Activated CD4-positive, CD25-positive, alpha-beta regulatory T cell treated with anti-CD3 and anti-CD28 coated beads, Interleukin-2, amount 50 U/mL, for 16 hours (primary cell): Measurements from ENCODE around the gene PTPRE.

Experiments
- DNase-seq: peaks from one replicate; pipeline ENCODE4 v3.0.0-alpha.2; 2020; ENCODE audit warnings: low read depth, low spot score

Gene PTPRE

DNA sequence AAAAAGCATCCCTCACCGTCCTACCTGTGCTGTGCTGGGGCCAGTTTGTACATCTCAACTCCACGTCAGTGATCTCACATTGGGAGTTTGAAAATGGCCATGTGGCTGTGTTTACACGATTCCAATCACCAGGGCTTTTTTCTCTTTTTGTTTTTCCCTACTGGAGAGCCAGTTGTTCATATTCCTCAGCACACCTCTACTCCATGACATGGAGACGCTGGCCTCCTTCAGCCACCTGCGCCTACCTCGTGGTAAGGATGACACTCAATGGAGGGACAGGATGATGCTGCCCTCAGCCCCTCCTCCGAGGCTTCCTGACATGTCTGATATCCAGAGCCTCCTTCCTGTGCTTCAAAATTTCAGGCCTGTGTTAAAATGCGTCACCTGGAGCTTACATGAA is 24.5 kb upstream of the PTPRE start:
- DNase-seq, result no peak

- no peak for DNase-seq
These were observed 24.0 kb upstream of the PTPRE start for GRCh38 chr10:127882801-127883459.

GRCh38 chr10:127883516-127883915 is 23.4 kb upstream of the PTPRE start:
- no peak for DNase-seq

- no peak for DNase-seq
These were observed 22.4 kb upstream of the PTPRE start for GRCh38 chr10:127884501-127884900.

- no peak for DNase-seq
These were observed 20.4 kb upstream of the PTPRE start for GRCh38 chr10:127886371-127887051.

GRCh38 chr10:127887541-127888415 is 19.1 kb upstream of the PTPRE start:
- no peak for DNase-seq

- DNase-seq, result no peak
These were observed 18.2 kb upstream of the PTPRE start for GRCh38 chr10:127888521-127889312.

DNA sequence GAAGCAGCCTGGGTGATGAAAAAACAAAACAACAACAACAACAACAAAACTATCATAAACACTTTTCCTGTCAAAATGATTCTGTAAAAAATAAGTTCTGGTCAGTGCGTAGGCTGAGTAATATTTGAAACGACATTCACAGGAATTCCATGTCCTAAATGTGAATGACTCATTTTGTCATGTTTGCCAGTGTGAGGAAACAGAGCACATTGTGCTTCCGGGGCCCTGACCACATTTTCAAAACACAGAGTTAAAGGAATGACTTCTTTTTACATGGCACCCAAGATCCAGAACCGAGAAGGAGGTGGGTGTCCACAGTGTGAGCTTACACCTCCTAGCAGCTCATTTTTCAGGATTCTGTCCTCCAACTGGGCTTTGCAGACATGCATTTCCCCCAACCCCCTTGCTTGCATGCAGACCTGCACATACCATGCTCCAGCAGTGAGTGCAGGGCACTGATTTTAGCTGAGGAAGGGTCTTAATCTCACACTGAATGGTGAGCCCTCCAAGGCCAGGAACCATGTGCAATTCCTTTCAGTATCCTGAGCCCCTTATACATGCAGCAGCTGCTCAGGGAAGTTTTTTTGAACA is 17.2 kb upstream of the PTPRE start:
- no peak for DNase-seq

DNA sequence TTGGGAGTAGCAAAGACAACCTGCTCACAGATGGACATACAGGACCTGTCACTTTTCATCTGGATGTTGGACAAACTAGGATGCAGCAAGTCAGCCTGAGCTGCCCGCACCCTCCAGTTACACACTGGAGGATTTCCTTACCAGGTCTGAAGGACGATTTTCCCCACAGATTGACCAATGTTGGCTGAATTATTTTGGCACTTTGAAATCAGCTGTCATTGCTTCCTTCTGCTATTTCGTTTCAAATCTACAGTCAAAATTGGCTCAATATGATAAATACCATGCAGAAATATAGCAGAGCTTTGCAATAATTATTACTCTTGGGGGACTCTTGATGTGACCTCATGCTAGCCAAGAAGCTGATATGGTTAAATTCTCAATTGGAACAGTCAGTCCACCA is 16.7 kb upstream of the PTPRE start:
- no peak for DNase-seq

DNA sequence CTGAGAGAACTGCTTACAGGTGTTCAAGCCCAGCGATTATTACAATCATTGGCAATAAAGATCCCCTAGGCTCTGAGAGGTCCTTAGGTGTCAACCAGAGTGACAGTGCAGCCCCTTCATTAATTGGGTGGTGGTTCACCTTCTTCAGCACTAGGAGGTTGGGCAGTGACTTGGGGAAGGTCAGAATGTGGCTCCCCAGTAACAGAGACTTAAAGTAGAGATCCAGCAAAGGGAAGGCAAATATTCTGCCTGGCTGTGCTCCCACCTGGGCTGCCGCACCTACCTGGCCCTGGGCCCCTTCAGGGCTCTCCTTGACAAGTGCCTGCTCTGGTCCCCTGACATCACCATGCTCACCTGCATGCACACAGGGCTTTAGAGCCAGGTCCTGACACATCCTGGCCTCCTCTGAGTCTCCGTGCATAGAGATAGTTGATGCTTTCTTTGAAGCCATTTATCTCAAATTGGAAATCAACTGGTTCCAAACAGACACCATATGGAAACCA is 16.0 kb upstream of the PTPRE start:
- no peak for DNase-seq

- no peak for DNase-seq
These were observed 14.2 kb upstream of the PTPRE start, which contains the start of gene CLRN3 for GRCh38 chr10:127892743-127893142. CLRN3 (minus strand) TSS chr10:127892941; CDS start chr10:127892784, 157 bp downstream.

GRCh38 chr10:127894146-127894545 is 12.8 kb upstream of the PTPRE start:
- DNase-seq, result no peak

DNA sequence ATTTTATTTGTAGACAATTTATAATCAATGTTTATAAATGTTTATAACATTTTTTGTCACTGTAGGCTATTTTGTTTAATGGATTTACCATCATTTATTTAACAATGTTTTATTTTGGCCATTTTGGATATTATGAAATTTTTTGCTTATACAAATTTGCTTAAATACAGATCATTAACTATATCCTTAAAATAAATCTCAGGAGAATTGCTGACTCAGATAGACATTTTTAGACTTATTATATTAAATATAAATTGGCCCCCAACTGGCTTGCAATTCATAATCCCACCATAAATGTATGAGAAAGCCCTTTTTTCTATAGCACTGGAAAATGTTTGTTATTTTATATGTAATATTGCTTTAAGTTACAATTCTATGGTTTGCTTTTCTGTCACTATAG is 10.3 kb upstream of the PTPRE start:
- no peak for DNase-seq

DNA sequence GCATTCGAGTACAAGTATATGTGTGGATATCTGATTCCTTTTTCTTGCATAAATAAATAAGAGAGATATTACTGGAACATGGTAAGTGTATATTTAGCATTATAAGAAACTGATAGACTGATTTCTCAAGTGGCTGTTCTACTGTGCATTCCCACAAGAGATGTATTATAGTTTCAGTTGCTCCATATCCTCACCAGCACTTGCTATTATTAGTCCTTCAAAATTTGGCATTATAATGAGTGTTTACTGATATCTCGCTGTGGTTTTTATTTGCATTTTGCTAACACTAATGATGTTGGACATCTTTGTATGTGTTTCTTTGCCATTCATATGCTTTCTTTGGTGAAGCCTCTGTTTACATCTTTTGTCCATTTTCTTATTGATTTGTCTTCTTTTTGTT is 9.7 kb upstream of the PTPRE start:
- DNase-seq, result no peak

GRCh38 chr10:127899766-127900387 is 7.0 kb upstream of the PTPRE start:
- no peak for DNase-seq

DNA sequence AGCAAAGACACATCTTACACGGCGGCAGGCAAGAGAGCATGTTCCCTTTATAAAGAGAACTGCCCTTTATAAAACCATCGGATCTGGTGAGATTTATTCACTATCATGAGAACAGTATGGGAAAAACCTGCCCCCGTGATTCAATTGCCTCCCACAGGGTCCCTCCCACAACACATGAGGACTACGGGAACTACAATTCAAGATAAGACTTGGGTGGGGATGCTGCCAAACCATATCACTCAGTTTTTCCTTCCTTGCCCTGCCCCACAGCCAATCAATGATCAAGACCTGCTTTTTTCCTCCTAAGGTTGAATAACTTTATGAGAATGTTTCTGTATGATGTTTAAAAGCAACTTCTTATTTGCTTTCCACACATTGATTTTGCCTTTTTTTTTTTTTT is 3.1 kb upstream of the PTPRE start:
- no peak for DNase-seq

DNA sequence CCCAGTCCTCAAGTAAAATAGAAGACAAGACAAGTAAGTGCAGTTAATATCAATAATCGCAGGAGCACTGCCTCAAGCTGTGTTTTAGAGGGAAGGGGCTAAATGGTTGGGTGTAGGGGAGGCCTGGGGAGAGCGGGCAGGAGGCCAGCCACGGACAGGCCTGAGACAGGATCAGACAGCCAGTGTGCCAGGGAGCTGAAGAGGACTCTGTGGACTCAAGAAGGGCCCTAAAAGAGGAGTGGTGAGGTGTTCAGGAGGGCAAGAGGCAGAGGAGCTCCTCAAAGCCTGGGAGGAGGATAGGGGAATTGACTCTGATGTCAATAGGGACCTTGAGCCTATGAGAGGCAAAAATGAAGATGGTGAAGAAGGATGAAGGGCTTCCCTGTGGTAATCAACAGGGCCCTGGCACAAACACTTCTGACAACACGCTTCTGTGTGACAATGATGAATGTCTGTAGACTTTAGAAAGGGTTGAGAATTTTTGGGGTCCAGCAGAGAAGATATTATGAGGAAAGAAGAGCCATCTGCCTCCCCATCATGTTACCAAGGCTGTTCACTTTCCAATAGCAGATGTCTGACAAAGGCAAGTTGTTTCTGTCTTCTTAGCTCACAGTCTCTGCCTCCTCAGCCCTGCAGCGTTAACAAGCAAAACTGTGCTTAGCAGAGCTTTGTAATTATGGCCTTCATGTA is 2.4 kb upstream of the PTPRE start:
- DNase-seq, result no peak

DNA sequence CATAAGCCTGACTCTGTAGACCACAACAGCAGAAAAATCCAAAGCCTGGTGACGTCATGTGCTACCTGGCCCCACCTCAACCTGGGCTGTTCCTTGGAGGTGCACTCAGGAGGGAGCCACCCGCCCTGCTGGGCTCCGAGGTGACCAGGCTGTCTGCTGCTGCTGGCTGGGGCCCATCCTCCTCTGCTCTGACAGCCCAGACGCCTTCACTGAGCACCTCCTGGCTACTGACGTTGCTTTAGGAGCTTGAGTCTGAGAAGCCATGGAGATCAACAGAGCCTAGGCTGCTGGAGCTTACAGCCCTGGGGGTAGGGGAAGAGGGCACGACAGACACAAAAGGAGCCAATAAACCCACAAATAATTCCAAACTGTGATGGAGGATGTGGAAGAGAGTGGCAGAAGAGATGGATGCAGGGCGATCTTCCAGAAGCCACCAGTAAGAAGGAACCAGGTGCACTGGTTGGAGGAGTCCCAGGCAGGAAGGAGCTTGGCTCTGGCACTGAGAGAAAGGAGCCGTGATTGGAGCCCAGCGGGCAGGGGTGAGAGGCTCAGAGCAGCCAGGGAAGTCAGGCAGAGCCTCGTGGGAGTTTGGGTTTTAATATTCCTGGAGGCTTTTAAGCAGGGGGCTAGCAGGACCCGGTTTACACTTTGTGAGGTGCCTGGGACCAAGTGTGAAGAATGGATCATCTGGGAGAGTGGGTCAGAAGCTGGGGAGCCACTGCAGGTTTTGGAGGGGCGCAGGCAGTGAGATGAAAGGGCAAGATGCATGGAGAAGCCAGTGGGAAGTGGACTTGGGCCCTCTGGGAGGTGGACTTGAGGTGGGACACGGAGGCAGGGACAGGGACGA is 1.7 kb upstream of the PTPRE start:
- DNase-seq, result no peak

DNA sequence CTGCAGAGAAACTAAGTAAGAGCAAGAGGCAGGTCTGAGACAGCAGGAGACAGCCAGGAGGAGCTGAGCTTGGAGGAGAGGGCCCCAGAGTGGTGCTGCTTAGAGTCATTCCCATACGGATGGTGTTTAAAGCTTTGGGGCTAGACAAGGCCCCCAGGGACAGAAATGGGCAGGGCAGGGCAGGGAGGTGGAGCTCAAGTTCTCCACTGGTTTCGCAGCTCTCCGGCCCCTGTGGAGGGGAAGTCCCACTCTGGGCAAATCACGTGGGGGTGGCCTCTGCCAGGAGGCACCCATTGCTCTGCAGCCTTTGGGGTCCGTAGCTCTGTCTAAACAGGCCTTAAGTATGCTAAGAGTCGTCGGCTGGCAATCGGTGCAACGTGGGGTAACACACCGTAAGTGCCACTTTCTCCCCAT is 1.0 kb upstream of the PTPRE start:
- DNase-seq, result no peak
